Uterus (tissue), 2 donors: ENCODE data around the gene SLC2A9.

Experiments used
- CTCF ChIP-seq, 4 experiments: fragments of 200-600 bp in 2 of 4; fragments of 450-650 bp in 2 of 4; sonication (generic) in 2 of 4; IDR thresholded peaks; one replicate each; pipeline ENCODE4 v1.5.1; 2016 to 2019; ENCODE audit warnings: antibody characterized with exemption in 4 of 4, mild to moderate bottlenecking in 2 of 4, moderate library complexity in 1 of 4
- POLR2A ChIP-seq, 2 donors: fragments of 450-650 bp; IDR thresholded peaks; one replicate each; pipeline ENCODE4 v1.6.1; 2016; ENCODE audit warnings: antibody characterized with exemption in 2 of 2, mild to moderate bottlenecking in 1 of 2, moderate library complexity in 1 of 2

- TF ChIP-seq CTCF (IDR thresholded peaks at IDR 0.05) (no peak), POLR2A (IDR thresholded peaks at IDR 0.05) (no peak)
Measured at GRCh38 chr4:10030972-10031667, 9.8 kb upstream of the SLC2A9 start.
